HG03064 (cell line): ENCODE results near the gene GNB3.

ENCODE experiments used
- ATAC-seq: cut with Tn5 transposase; IDR thresholded peaks from one replicate; pipeline ENCODE4 v1.9.1; 2021; ENCODE audit warnings: low read depth; ENCODE audit not compliant: unreplicated experiment

The GNB3 gene

GRCh38 chr12:6834873-6835272 lies 5.9 kb upstream of the GNB3 start:
- ATAC-seq = no peak

- no peak for ATAC-seq
These were observed 3.9 kb upstream of the GNB3 start for GRCh38 chr12:6836851-6837250.

DNA sequence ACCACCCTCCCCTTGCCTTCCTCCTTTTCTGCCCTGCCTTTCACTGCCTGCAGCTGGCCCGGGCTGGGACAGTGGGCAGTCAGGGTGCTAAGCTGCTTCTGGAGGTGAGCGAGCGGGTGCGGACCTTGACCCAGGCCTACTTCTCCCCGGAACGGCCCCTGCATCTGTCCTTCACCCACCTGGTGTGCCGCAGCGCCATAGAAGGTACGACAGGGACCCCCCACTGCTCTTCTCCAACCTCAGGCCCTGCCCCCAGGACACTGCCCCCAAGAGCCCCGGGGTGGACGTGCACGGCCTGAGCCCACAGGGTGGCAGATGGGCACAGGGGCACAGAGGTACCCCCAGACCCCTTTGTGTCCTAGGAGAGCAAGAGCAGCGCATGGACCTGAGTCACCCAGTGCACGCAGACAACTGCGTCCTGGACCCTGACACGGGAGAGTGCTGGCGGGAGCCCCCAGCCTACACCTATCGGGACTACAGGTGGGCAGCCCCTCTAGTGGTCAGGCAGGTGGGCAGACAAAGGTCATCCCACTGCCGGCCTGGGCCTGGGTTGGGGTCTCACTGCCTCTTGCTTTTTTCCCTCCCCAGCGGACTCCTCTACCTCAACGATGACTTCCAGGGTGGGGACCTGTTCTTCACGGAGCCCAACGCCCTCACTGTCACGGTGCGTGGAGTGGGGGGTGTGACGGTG lies 3.2 kb upstream of the GNB3 start:
- no peak for ATAC-seq

DNA sequence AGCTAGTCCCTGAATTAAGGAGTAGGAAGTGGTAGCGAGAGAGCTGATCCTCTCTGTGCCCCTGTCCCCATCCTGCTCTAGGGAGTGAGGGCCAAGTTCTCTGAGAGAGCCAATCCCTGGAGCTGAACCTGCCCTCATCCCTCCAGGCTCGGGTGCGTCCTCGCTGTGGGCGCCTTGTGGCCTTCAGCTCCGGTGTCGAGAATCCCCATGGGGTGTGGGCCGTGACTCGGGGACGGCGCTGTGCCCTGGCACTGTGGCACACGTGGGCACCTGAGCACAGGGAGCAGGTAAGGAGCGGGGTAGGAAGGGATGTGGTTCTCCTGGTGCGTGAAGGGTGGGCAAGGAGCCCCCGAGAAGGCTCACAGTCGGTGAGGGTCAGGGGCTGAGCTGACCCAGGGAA lies 1.9 kb upstream of the GNB3 start:
- ATAC-seq = no peak

- ATAC-seq = peak; percentile 68
These were observed 1.1 kb upstream of the GNB3 start for GRCh38 chr12:6839482-6840201.

- ATAC-seq = no peak
These were observed 395 bp upstream of the GNB3 start for GRCh38 chr12:6840330-6840729.

DNA sequence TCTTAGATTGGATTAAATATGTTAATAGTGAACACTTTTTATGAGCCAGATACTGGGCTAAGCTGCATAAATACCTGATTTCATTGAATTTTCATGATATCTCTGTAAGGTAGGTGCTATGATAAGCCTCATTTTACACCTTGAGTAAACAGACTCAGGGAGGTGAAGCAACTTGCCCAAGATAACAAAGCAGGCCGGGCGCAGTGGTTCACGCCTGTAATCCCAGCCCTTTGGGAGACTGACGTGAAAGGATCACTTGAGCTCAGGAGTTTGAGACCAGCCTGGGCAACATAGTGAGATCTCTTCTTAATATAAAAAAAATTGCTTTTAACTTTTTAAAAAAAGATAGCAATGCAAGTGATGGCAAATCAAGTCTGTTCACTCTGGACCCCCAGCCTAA lies 1.4 kb downstream of the GNB3 start:
- ATAC-seq = no peak

DNA sequence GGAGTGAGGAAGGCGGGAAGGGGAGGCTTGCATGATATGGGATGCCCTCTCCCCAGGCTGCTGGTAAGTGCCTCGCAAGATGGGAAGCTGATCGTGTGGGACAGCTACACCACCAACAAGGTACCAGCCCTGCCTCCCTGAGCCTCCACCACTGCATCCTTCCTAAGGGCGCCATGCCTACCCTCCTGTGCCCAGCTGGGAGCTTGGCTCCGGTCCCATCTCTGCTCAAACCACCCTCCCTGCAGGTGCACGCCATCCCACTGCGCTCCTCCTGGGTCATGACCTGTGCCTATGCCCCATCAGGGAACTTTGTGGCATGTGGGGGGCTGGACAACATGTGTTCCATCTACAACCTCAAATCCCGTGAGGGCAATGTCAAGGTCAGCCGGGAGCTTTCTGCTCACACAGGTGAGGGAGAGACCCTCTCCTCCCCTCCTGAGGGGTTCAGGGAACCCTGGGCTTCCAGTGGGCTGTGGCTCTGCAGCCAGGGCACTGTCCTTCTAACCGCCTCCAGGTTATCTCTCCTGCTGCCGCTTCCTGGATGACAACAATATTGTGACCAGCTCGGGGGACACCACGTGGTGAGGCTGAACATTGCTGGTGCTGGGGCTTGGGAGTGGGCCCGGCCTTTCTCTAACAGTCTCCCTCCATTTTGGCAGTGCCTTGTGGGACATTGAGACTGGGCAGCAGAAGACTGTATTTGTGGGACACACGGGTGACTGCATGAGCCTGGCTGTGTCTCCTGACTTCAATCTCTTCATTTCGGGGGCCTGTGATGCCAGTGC lies 2.6 kb downstream of the GNB3 start:
- no peak for ATAC-seq

GRCh38 chr12:6845395-6845794 lies 4.7 kb downstream of the GNB3 start:
- ATAC-seq = no peak

- ATAC-seq = no peak
These were observed 5.7 kb downstream of the GNB3 start for GRCh38 chr12:6846316-6846869.

GRCh38 chr12:6847676-6848075 lies 7.0 kb downstream of the GNB3 start:
- ATAC-seq = no peak

GRCh38 chr12:6849427-6849826 lies 8.7 kb downstream of the GNB3 start:
- ATAC-seq = no peak

DNA sequence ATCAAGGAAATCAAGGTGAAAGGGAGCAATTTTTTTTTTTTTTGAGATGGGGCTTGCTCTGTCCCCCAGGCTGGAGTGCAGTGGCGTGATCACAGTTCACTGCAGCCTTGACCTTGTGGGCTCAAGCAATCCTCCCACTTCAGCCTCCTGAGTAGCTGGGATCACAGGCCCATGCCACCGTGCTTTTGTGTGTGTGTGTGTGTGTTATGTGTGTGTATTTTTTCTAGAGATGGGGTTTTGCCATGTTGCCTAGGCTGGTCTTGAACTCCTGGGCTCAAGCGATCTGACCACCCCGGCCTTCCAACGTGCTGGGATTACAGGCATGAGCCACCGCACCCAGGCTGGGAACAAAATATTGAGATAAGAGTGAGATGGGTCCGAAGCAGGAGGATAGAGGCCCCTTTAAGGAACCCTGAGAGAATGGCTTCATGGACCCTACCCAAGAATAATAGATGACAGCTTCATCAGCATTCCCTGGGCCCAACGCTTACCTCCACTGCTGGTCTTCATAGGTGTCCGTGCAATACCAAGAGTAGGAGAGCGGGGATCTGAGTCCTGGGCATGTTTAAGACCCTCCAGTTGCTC lies 9.3 kb downstream of the GNB3 start:
- no peak for ATAC-seq

GRCh38 chr12:6850796-6851152 lies 10.0 kb downstream of the GNB3 start:
- no peak for ATAC-seq

DNA sequence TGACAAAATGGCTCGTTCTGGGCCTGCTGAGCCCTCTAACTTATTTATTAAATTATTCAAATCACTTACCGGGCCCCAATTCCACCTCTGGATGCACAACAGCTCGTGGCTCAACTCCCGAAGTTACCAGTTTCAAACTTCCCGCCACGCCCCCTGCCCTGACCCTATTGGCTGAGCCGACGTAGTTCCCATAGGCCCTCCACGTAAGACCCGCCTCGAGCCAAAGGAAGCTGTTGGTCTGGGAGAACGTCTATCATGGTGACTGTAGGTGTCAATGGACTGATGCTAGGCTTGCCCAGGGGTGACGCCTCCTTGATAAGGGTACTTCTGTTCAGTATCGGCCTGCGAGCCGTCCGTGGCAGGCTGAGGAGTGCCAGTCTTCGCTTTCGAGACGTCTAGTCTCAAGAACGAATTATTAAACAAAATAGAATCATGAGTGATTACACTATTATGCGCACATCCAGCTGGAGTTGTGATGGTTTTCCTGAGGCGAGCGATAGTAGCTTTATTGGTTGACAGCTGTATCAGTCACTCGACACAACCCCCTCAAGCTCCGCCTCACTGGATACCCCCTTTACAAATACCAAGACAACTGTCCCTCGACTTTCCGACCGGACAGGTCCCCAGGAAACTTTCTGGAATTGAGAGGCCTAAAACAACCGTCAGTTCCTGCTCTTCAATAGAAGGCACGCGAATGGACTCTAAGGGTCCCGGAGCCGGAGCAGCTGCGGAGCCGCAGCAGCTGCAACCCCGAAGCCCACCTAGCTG lies 10.6 kb downstream of the GNB3 start, which contains the start of gene CDCA3:
Gene CDCA3 (minus strand): TSS at position 134 of the 768 bp plus-strand sequence. CDS start 334 bp downstream, outside the sequence.
- peak; percentile 52 for ATAC-seq

DNA sequence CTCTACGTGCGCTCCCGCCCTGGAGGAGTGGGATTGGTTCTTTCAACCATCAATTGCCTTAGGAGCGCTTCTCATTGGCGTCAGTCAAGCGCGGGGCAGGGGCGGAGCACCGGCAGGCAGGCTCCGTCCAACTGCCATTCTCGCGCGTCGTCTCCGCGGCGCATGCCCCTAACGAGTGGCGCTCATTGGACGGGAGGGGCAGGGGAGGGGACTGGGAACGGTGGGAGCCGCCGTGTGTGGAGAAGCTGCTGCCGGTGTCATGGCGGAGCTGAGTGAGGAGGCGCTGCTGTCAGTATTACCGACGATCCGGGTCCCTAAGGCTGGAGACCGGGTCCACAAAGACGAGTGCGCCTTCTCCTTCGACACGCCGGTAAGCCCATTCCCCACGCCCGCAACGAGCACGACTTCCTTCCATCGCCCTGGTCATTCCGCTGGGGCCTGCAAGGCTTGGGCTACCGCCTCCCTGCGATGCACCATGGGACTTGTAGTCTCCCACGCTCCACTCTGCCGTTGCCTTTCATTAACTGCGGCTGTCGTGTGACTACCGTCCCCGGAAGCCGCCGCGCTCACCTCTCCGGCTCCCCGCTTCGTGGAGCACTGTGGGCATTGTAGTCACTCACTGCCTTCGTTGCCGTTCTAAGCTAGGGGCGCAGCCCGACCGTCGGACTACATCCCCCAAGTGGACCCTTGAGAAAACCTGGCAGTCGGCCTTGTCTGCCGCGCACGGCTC lies 11.4 kb downstream of the GNB3 start, which contains the start of gene USP5:
Gene USP5 (plus strand): TSS at position 230 of the 730 bp plus-strand sequence. CDS start 30 bp downstream, at position 260.
- ATAC-seq = peak; percentile 62

DNA sequence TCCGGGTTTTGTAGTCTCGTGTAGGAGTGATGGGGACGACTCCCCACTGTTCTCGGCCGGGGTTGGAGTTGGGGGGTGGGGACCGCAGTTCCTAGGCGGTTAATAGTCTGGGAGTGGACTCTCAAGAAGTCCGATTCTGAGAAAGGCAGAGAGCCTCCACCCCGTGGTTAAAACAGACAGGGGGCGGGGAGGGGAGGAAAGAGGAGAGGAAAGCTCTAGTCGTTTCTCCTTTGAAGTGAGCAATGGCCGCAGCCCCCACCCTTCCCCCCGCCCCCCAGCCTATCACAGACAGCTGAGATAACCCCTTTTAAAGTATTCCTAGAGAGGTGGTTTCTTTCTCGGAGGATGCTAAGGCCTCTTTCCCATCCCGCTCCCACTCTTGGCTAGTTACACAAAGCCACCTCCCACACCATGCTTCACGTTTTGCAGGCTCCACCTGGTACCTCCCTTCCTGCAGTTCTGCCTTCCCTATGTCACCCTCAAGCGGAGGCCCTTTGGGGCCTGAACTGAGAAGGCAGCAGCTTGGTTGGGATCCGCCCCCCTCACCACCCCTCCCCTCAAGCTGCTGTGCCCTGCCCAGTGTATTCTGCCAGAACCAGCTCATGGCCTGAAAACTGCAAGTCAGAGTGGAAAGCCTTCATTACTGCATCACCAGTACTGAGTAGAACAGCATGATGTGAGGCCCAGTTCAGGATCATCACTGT lies 12.1 kb downstream of the GNB3 start:
- ATAC-seq = no peak

GRCh38 chr12:6853626-6854025 lies 12.9 kb downstream of the GNB3 start:
- ATAC-seq = no peak

DNA sequence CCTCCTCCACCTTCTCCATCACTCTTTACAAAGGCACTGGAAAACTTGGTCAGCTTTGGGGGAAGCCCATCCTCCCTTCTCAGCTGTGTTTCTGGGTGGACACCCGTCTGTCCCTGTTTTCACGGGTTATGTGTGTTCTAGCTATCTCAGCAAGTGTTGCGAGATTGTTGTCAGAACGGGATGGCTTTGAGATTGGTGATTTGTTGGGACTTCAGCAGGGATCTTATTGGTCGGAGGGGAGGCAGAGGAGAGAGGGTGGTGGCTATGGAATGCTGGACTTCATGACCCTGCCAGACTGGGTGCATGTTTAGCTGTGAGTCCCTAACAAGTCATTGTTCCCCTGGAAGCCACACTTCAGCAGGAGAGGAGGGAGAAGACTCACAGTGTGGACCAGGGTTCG lies 13.3 kb downstream of the GNB3 start:
- no peak for ATAC-seq
